ENCODE results near the gene HPCA. TPM values are rescaled to one million over a fixed set of nuclear protein-coding genes. Genes with fewer than 3 reads are reported as not detected.

The HPCA gene
- total and polyA plus RNA-seq, 2 of the 13 experiments (the other 11 are each of a cell fraction or from before 2014, with no cell fraction given), result not detected

GRCh38 chr1:32864375-32865019, 21.8 kb upstream of the HPCA start:
- ATAC-seq, result no peak
- in situ Hi-C loops (cut with HindIII; ENCODE audit: extremely low pct_ligation_motif_present, low pct_unique_long_range_greater_than_20kb), result no loop called here
- FAIRE-seq, result no peak

More at GRCh38 chr1:32864375-32865019, 21.8 kb upstream of the HPCA start:
- CTCF ChIA-PET (ENCODE audit: low intra/inter-chr PET ratio, low total read pairs), result no interaction called here
- no peaks in the 10 kb centered on the region for H3K9me3 ChIP-seq (ENCODE audit: low read length)
- H3K79me2 ChIP-seq (ENCODE audit: insufficient read depth, low read length), result no peaks in the 10 kb centered on the region
- no peak overlapping the region for H2AFZ ChIP-seq (ENCODE audit: low read length)
- H4K20me1 ChIP-seq (ENCODE audit: insufficient read depth, low read length), result no peaks in the 10 kb centered on the region
- WGBS (ENCODE audit: low lambda C conversion rate), result 95% methylated on average over 8 of the region's 8 CpGs
- intact Hi-C loops (cut with micrococcal nuclease; ENCODE audit: unreplicated experiment), result no loop called here
- no peak overlapping the region for H3K4me3 ChIP-seq (replicated peaks in 1 of 3; ENCODE audit: insufficient read depth in 1 of 3, low read depth in 2 of 3, low read length in 3 of 3)
- TF ChIP-seq ZNF251 (CRISPR knock-in tag; IDR thresholded peaks at IDR 0.05) (no peak), ZC3H13 (CRISPR knock-in tag; IDR thresholded peaks at IDR 0.05) (no peak), ZKSCAN1 (IDR thresholded peaks at IDR 0.05; ENCODE audit: low read length) (no peak), CREB1 (IDR thresholded peaks at IDR 0.05) (peak; percentile 71), CREB1 (CRISPR knock-in tag; IDR thresholded peaks at IDR 0.05) (no peak), DMAP1 (CRISPR knock-in tag; IDR thresholded peaks at IDR 0.05) (no peak), FOXM1 (CRISPR knock-in tag; IDR thresholded peaks at IDR 0.05) (no peak), MYPOP (CRISPR knock-in tag; IDR thresholded peaks at IDR 0.05) (no peak), ZFP91 (CRISPR knock-in tag; IDR thresholded peaks at IDR 0.05; ENCODE audit: borderline replicate concordance) (0 out of 2 replicates have a peak, but pooled peaks have one; percentile 17), ZNF598 (CRISPR knock-in tag; IDR thresholded peaks at IDR 0.05; ENCODE audit: borderline replicate concordance) (no peak), ATF7 (IDR thresholded peaks at IDR 0.05) (peak; percentile 76), ATF7 (CRISPR knock-in tag; IDR thresholded peaks at IDR 0.05) (no peak), U2AF1 (optimal IDR thresholded peaks at IDR 0.05; ENCODE audit: low read depth, low read length) (no peak), CERS6 (CRISPR knock-in tag; IDR thresholded peaks at IDR 0.05) (no peak), SNAI1 (CRISPR knock-in tag; IDR thresholded peaks at IDR 0.05; ENCODE audit: borderline replicate concordance) (no peak)
- no peaks in the 10 kb centered on the region for H3K27me3 ChIP-seq (ENCODE audit: control insufficient read depth in 1 of 2, insufficient read depth in 2 of 2, low read length in 2 of 2)
- no peak for DNase-seq (ENCODE audit: low spot score)
- POLR2A ChIA-PET, result no interaction called here
- BruUV-seq (replicated peaks), result no TSS peak
- no peak overlapping the region for H3K27ac ChIP-seq (ENCODE audit: extremely low read length, insufficient read depth, low read length)
- H3K9ac ChIP-seq (ENCODE audit: insufficient read depth, low read depth, low read length), result no peak overlapping the region
- peaks cover 3% of the 10 kb centered on the region for H3K4me1 ChIP-seq (ENCODE audit: insufficient read depth, low read length)
- H3K4me2 ChIP-seq (ENCODE audit: low read depth, low read length), result no peak overlapping the region
- peaks cover 0 to 4% of the 10 kb centered on the region in 2 experiments; a peak in 1 of 5 replicates for H3K36me3 ChIP-seq (replicated peaks in 1 of 2; ENCODE audit: control insufficient read depth in 1 of 2, insufficient read depth in 2 of 2, low read length in 2 of 2)
